Common myeloid progenitor, CD34-positive (primary cell): Measurements from ENCODE around the gene GRIP2.

Source experiments
- CTCF ChIA-PET: fragments of 350-600 bp; sonication (Branson Sonifier 250); formaldehyde crosslinking; loops from one replicate; lab custom pipeline; 2021; ENCODE audit warnings: antibody characterized with exemption; lab: Charles Lee
- POLR2A ChIA-PET: fragments of 350-600 bp; sonication (Branson Sonifier 250); formaldehyde crosslinking; loops from one replicate; lab custom pipeline; 2021; ENCODE audit warnings: antibody characterized with exemption; lab: Charles Lee
- DNase-seq, 3 donors: peaks; one replicate each; pipeline versions ENCODE4 v3.0.0 to v3.0.0-alpha.2; 2013
- H3K27ac ChIP-seq, 2 experiments: 1 replicate in 1 of 2; 2 replicates in 1 of 2; pipeline ENCODE4 v1.7.0; 2013; ENCODE audit warnings: inconsistent platforms in 2 of 2, low read length in 2 of 2, mild to moderate bottlenecking in 2 of 2, low read depth in 1 of 2, moderate library complexity in 1 of 2; ENCODE audit not compliant: severe bottlenecking in 2 of 2, insufficient read depth in 1 of 2, poor library complexity in 1 of 2
- H3K27me3 ChIP-seq, 5 experiments: replicated peaks in 2 of 5; 1 replicate in 3 of 5; 2 replicates in 2 of 5; pipeline versions ENCODE4 v1.6.1 to v1.7.0; 2013; ENCODE audit warnings: low read length in 4 of 5, mild to moderate bottlenecking in 2 of 5, moderate library complexity in 2 of 5, inconsistent platforms in 1 of 5; ENCODE audit not compliant: insufficient read depth in 5 of 5, control insufficient read depth in 4 of 5
- H3K36me3 ChIP-seq, 4 experiments: 1 replicate in 2 of 4; 2 replicates in 2 of 4; pipeline versions ENCODE4 v1.6.1 to v1.7.0; 2013; ENCODE audit warnings: low read length in 3 of 4, control low read depth in 1 of 4, mild to moderate bottlenecking in 1 of 4; ENCODE audit not compliant: control insufficient read depth in 4 of 4, insufficient read depth in 4 of 4
- H3K4me1 ChIP-seq, 4 experiments: 1 replicate in 3 of 4; 2 replicates in 1 of 4; pipeline versions ENCODE4 v1.6.1 to v1.7.1; 2013; ENCODE audit warnings: low read length in 3 of 4, mild to moderate bottlenecking in 3 of 4, control low read depth in 1 of 4, inconsistent platforms in 1 of 4, moderate library complexity in 1 of 4; ENCODE audit not compliant: control insufficient read depth in 4 of 4, insufficient read depth in 4 of 4; ENCODE audit errors: control extremely low read depth in 1 of 4
- H3K4me3 ChIP-seq, 7 experiments: 1 replicate in 4 of 7; 2 replicates in 3 of 7; pipeline versions ENCODE4 v1.5.1 to v1.7.0; 2013; ENCODE audit warnings: mild to moderate bottlenecking in 7 of 7, low read length in 6 of 7, moderate library complexity in 6 of 7, inconsistent platforms in 2 of 7, low read depth in 2 of 7, control low read depth in 1 of 7; ENCODE audit not compliant: insufficient read depth in 4 of 7, control insufficient read depth in 1 of 7; ENCODE audit errors: extremely low read depth in 1 of 7
- H3K9me3 ChIP-seq, 5 experiments: 1 replicate in 4 of 5; 2 replicates in 1 of 5; pipeline versions ENCODE4 v1.6.1 to v1.7.1; 2013; ENCODE audit warnings: low read length in 4 of 5, mild to moderate bottlenecking in 2 of 5, inconsistent platforms in 1 of 5, low read depth in 1 of 5, moderate library complexity in 1 of 5; ENCODE audit not compliant: control insufficient read depth in 4 of 5, insufficient read depth in 2 of 5; ENCODE audit errors: control extremely low read depth in 1 of 5
- WGBS: methylation state at CpG from one replicate; pipeline ENCODE4 v1.1.5; 2013; ENCODE audit not compliant: insufficient coverage; 5-methylcytosine and 5-hydroxymethylcytosine counted together

Gene GRIP2

GRCh38 chr3:14522768-14523167 lies 17.4 kb downstream of the GRIP2 start:
- Histone ChIP-seq H3K36me3 (no peaks in the 10 kb centered on the region), H3K27ac (no peak overlapping the region), H3K4me3 (no peak overlapping the region), H3K4me1 (no peaks in the 10 kb centered on the region), H3K27me3 (peaks cover 0 to 8% (median 0%) of the 10 kb centered on the region in 5 experiments), H3K9me3 (no peaks in the 10 kb centered on the region)
- WGBS: 94% methylated on average over 9 of the region's 12 CpGs
- DNase-seq: no peak
- CTCF ChIA-PET: no interaction called here
- POLR2A ChIA-PET: no interaction called here

GRCh38 chr3:14522129-14522691 lies 17.9 kb downstream of the GRIP2 start:
- CTCF ChIA-PET: no interaction called here
- H3K9me3 ChIP-seq: no peaks in the 10 kb centered on the region

GRCh38 chr3:14521611-14522010 lies 18.5 kb downstream of the GRIP2 start:
- H3K9me3 ChIP-seq: no peaks in the 10 kb centered on the region
- ChIA-PET POLR2A (no interaction called here), CTCF (no interaction called here)
- no peaks in the 10 kb centered on the region for H3K4me1 ChIP-seq
- no peak for DNase-seq
- H3K27ac ChIP-seq: no peak overlapping the region
- H3K27me3 ChIP-seq: peaks cover 0 to 8% (median 0%) of the 10 kb centered on the region in 5 experiments
- H3K36me3 ChIP-seq: no peaks in the 10 kb centered on the region
- no peak overlapping the region for H3K4me3 ChIP-seq
- WGBS: 78% methylated on average over 6 of the region's 12 CpGs

More at GRCh38 chr3:14522129-14522691, 17.9 kb downstream of the GRIP2 start:
- POLR2A ChIA-PET: no interaction called here
- no peak for DNase-seq
- Histone ChIP-seq H3K27ac (no peak overlapping the region), H3K27me3 (peaks cover 0 to 8% (median 0%) of the 10 kb centered on the region in 5 experiments), H3K4me1 (no peaks in the 10 kb centered on the region), H3K4me3 (no peak overlapping the region), H3K36me3 (no peaks in the 10 kb centered on the region)
- WGBS: 90% methylated on average over 14 of the region's 16 CpGs

- ChIA-PET CTCF (interaction anchor here (3.1 kb wide), 1 partner anchor 11 kb away, joined by 17 read pairs; no protein-coding TSS in a partner anchor), POLR2A (no interaction called here)
- no peak for DNase-seq
- Histone ChIP-seq H3K9me3 (no peaks in the 10 kb centered on the region), H3K4me1 (no peaks in the 10 kb centered on the region), H3K4me3 (no peak overlapping the region), H3K27me3 (peaks cover 0 to 5% (median 0%) of the 10 kb centered on the region in 5 experiments), H3K36me3 (no peaks in the 10 kb centered on the region), H3K27ac (no peak overlapping the region)
- 97% methylated on average over 8 of the region's 8 CpGs for WGBS
These were observed 19.2 kb downstream of the GRIP2 start for GRCh38 chr3:14520967-14521366.

GRCh38 chr3:14520149-14520548 lies 20.0 kb downstream of the GRIP2 start:
- peaks cover 0 to 2% (median 0%) of the 10 kb centered on the region in 5 experiments for H3K27me3 ChIP-seq
- no peak for DNase-seq
- no peak overlapping the region for H3K4me3 ChIP-seq
- WGBS: 89% methylated on average over 15 of the region's 15 CpGs
- no peaks in the 10 kb centered on the region for H3K36me3 ChIP-seq
- H3K27ac ChIP-seq: no peak overlapping the region
- H3K9me3 ChIP-seq: no peaks in the 10 kb centered on the region
- POLR2A ChIA-PET: no interaction called here
- no peaks in the 10 kb centered on the region for H3K4me1 ChIP-seq
- CTCF ChIA-PET: interaction anchor here (3.1 kb wide), 1 partner anchor 10 kb away, joined by 17 read pairs; no protein-coding TSS in a partner anchor

- Histone ChIP-seq H3K36me3 (no peaks in the 10 kb centered on the region), H3K27ac (no peak overlapping the region), H3K4me3 (no peak overlapping the region), H3K4me1 (no peaks in the 10 kb centered on the region), H3K27me3 (peaks cover 0 to 2% (median 0%) of the 10 kb centered on the region in 5 experiments), H3K9me3 (no peaks in the 10 kb centered on the region)
- DNase-seq: no peak
- no CpG with 5 or more reads among the region's 1 CpG for WGBS
- ChIA-PET CTCF (interaction anchor here (3.1 kb wide), 1 partner anchor 9 kb away, joined by 17 read pairs; no protein-coding TSS in a partner anchor), POLR2A (no interaction called here)
These were observed 20.7 kb downstream of the GRIP2 start for GRCh38 chr3:14519406-14519805.

GRCh38 chr3:14518893-14519292 lies 21.2 kb downstream of the GRIP2 start:
- Histone ChIP-seq H3K36me3 (no peaks in the 10 kb centered on the region), H3K27me3 (peaks cover 0 to 2% (median 0%) of the 10 kb centered on the region in 5 experiments), H3K4me3 (no peak overlapping the region), H3K4me1 (no peaks in the 10 kb centered on the region), H3K9me3 (no peaks in the 10 kb centered on the region), H3K27ac (no peak overlapping the region)
- WGBS: 92% methylated on average over 8 of the region's 11 CpGs
- ChIA-PET POLR2A (no interaction called here), CTCF (interaction anchor here (3.1 kb wide), 1 partner anchor 9 kb away, joined by 17 read pairs; no protein-coding TSS in a partner anchor)
- DNase-seq: no peak
